CD4-positive, alpha-beta memory T cell (primary cell): ENCODE measurements around the gene POLR2E. TPM values are rescaled to one million over a fixed set of nuclear protein-coding genes. Genes with fewer than 3 reads are reported as not detected.

Experiments used
- CTCF ChIA-PET: fragments of 350-600 bp; sonication (Branson Sonifier 250); formaldehyde crosslinking; loops from one replicate; lab custom pipeline; 2021; ENCODE audit warnings: inconsistent platforms; ENCODE audit not compliant: partially characterized antibody; lab: Charles Lee
- POLR2A ChIA-PET: fragments of 350-600 bp; sonication (Branson Sonifier 250); formaldehyde crosslinking; loops from one replicate; lab custom pipeline; 2021; ENCODE audit not compliant: partially characterized antibody; lab: Charles Lee
- DNase-seq, 5 donors: peaks; one replicate each; pipeline versions ENCODE4 v3.0.0 to v3.0.0-alpha.2; 2020 to 2022; ENCODE audit warnings: mixed read lengths in 1 of 5
- H3K27ac ChIP-seq: one replicate; pipeline ENCODE4 v1.7.0; 2013; ENCODE audit warnings: low read depth, low read length
- H3K27me3 ChIP-seq: 2 replicates; pipeline ENCODE4 v1.7.0; 2013; ENCODE audit warnings: mild to moderate bottlenecking, low read length, moderate library complexity; ENCODE audit not compliant: insufficient read depth
- H3K36me3 ChIP-seq: 2 replicates; pipeline ENCODE4 v1.7.0; 2013; ENCODE audit warnings: mild to moderate bottlenecking, low read length, moderate library complexity; ENCODE audit not compliant: insufficient read depth
- H3K4me1 ChIP-seq: 2 replicates; pipeline ENCODE4 v1.7.0; 2013; ENCODE audit warnings: mild to moderate bottlenecking, low read length, moderate library complexity; ENCODE audit not compliant: insufficient read depth
- H3K4me3 ChIP-seq, 2 donors: one replicate each; pipeline ENCODE4 v1.7.0; 2013; ENCODE audit warnings: low read length in 2 of 2, mild to moderate bottlenecking in 1 of 2
- H3K9me3 ChIP-seq, 2 donors: one replicate each; pipeline ENCODE4 v1.7.0; 2013; ENCODE audit warnings: low read length in 2 of 2, control low read depth in 1 of 2; ENCODE audit not compliant: control insufficient read depth in 1 of 2
- H3K27ac Mint-ChIP-seq, 7 donors: one replicate each; pipeline ENCODE4 v1.8.0; 2020 to 2021; ENCODE audit warnings: mixed read lengths in 7 of 7, mild to moderate bottlenecking in 6 of 7, inconsistent platforms in 3 of 7, moderate library complexity in 3 of 7
- H3K27me3 Mint-ChIP-seq, 2 donors: one replicate each; pipeline ENCODE4 v1.8.0; 2020 to 2021; ENCODE audit warnings: mixed read lengths in 2 of 2
- H3K36me3 Mint-ChIP-seq, 2 donors: one replicate each; pipeline ENCODE4 v1.8.0; 2020 to 2021; ENCODE audit warnings: mixed read lengths in 2 of 2, inconsistent platforms in 1 of 2, mild to moderate bottlenecking in 1 of 2
- H3K4me1 Mint-ChIP-seq, 4 donors: one replicate each; pipeline ENCODE4 v1.8.0; 2020 to 2021; ENCODE audit warnings: mixed read lengths in 4 of 4, mild to moderate bottlenecking in 1 of 4
- H3K4me3 Mint-ChIP-seq, 8 donors: one replicate each; pipeline ENCODE4 v1.8.0; 2020 to 2021; ENCODE audit warnings: mixed read lengths in 8 of 8, mild to moderate bottlenecking in 7 of 8, moderate library complexity in 6 of 8, inconsistent platforms in 3 of 8
- H3K9me3 Mint-ChIP-seq, 8 donors: one replicate each; pipeline ENCODE4 v1.8.0; 2020 to 2021; ENCODE audit warnings: mixed read lengths in 8 of 8, mild to moderate bottlenecking in 5 of 8, inconsistent platforms in 3 of 8, moderate library complexity in 1 of 8
- intact Hi-C: fragments of 100-400 bp; cut with micrococcal nuclease; formaldehyde crosslinking; loops from one replicate; pipeline ENCODE4 v1.15.1; 2023
- polyA plus RNA-seq, 2 donors: library from polyadenylated mRNA; unstranded; fragments of 300-500 nt; fragmentation: Illumina TruSeq; gene quantifications; one replicate each; pipeline ENCODE4 v1.2.3, GENCODE V29; 2021
- total RNA-seq, 2 experiments: library from RNA; stranded (reverse); gene quantifications; one replicate each; pipeline ENCODE4 v1.2.3, GENCODE V29; 2021

The POLR2E gene
- total and polyA plus RNA-seq, 4 experiments from 2014 or later = 76.0 to 197 (median 124) TPM

DNA sequence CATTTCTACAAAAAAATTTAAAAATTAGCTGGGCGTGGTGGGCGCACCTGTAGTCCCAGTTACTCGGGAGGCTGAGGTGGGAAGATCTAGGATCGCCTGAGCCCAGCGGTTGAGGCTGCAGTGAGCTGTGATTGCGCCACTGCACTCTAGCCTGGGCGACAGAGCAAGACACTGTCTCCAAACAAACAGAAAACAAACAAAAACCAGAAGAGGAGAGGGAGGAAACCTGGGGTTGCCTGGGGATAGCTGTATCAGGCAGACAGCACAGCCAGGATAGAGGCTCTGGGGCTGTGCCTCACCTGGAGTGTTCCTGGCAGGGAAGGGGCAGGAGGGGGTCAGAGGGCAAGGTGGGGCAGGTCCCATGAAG, 2.6 kb upstream of the POLR2E start:
- intact Hi-C loops = loop anchor here (5.0 to 10.0 kb wide), 3 partner anchors 35 to 173 kb away; partner anchors contain the start of gene ARID3A
- Histone ChIP-seq H3K9me3 (no peaks in the 10 kb centered on the region), H3K36me3 (no peaks in the 10 kb centered on the region), H3K4me3 (no peak overlapping the region), H3K27ac (no peak overlapping the region), H3K27me3 (no peaks in the 10 kb centered on the region), H3K4me1 (peaks cover 62% of the 10 kb centered on the region)
- DNase-seq = no peak
- ChIA-PET POLR2A (interaction anchor here (0.7 to 47.8 kb wide), 3 partner anchors 35 to 172 kb away, joined by 3 to 3893 read pairs (median 3); partner anchors contain the start of genes ABCA7, ARHGAP45 and CIRBP), CTCF (interaction anchor here (1.4 kb wide), 1 partner anchor 33 kb away, joined by 4 read pairs; no protein-coding TSS in a partner anchor)
- Mint-ChIP-seq H3K9me3 (no peaks in the 10 kb centered on the region), H3K4me1 (peaks cover 31 to 85% (median 57%) of the 10 kb centered on the region in 4 donors), H3K27me3 (no peaks in the 10 kb centered on the region), H3K36me3 (peaks cover 0 to 8% of the 10 kb centered on the region in 2 donors), H3K27ac (peak overlapping the region in 4 of 7 donors; percentile 47 to 79 (median 72)), H3K4me3 (peak overlapping the region in 1 of 8 donors; percentile 57)

DNA sequence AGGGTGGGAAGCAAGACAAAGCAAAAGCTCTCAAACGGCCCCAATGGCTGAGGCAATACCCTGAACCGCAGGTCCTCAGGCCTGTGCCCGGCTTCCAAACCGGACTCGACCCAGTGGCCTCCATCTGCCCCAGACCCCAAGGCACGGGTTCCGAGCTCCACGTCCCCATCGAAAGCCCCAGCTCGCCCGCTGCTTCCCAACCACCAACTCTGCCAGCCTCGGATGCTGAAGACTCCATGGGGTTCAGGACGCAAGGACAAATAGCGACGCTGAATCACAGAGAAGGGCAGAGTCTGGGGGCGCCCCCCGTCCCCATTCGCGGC, 559 bp downstream of the POLR2E start:
- ChIA-PET CTCF (interaction anchor here (1.7 to 2.3 kb wide), 2 partner anchors 29 to 38 kb away, joined by 4 to 9 read pairs; no protein-coding TSS in a partner anchor), POLR2A (interaction anchor here (1.1 to 47.8 kb wide), 7 partner anchors 9 to 109 kb away, joined by 3 to 3893 read pairs (median 7); partner anchors contain the start of genes ABCA7, ARHGAP45, CNN2 and GPX4)
- H3K36me3 ChIP-seq = no peaks in the 10 kb centered on the region
- peak overlapping the region; percentile 54 to 65 for H3K4me3 ChIP-seq
- Mint-ChIP-seq H3K4me1 (peaks cover 19 to 70% (median 43%) of the 10 kb centered on the region in 4 donors), H3K36me3 (peaks cover 0 to 11% of the 10 kb centered on the region in 2 donors), H3K4me3 (peak overlapping the region; percentile 83 to 96 (median 90)), H3K27me3 (no peaks in the 10 kb centered on the region), H3K27ac (peak overlapping the region; percentile 73 to 91 (median 87)), H3K9me3 (no peaks in the 10 kb centered on the region)
- intact Hi-C loops = loop anchor here (2.0 to 10.0 kb wide), 3 partner anchors 18 to 170 kb away; partner anchors contain the start of genes ARHGAP45 and ARID3A
- H3K9me3 ChIP-seq = no peaks in the 10 kb centered on the region
- DNase-seq = no peak
- peaks cover 43% of the 10 kb centered on the region for H3K4me1 ChIP-seq
- H3K27me3 ChIP-seq = no peaks in the 10 kb centered on the region
- H3K27ac ChIP-seq = peak overlapping the region; percentile 85

DNA sequence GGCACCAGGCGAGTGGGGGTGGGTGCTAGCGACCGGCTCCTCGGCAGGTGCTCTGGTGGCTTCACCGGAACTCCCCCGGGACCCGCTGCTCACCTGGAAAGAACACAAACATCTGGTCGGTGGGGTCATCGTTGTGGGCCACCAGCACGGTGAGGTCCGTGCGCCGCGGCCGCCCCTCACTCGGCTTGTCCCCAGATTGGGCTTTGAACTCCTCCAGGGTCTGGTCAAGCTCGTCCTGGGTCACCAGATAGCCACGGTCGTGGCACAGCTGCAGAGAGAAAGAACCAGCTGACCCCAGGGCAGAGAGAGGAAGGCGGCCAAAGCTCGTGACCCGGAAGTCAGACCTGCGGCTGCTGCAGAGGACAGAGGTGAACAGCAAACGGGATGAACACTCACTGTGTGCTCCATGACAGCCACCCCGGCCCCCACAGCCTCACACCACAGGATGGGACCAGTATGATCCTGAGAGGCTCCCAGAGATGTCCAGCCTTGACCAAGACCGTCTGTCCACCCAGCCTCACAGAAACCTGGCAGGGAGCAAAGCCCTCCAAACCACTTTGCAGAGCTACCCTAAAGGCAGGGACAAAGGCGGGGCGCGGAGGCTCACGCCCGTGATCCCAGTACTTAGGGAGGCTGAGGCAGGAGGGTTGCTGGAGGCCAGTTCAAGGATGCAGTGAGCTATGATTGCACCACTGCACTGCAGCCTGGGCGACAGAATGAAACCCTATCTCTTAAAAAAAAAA, 1.2 kb downstream of the POLR2E start:
- Histone ChIP-seq H3K4me3 (peak overlapping the region; percentile 54 to 65), H3K36me3 (peaks cover 3% of the 10 kb centered on the region), H3K4me1 (peaks cover 43% of the 10 kb centered on the region), H3K27ac (peak overlapping the region; percentile 85), H3K9me3 (no peaks in the 10 kb centered on the region), H3K27me3 (no peaks in the 10 kb centered on the region)
- Mint-ChIP-seq H3K4me3 (peak overlapping the region; percentile 83 to 96 (median 90)), H3K27me3 (no peaks in the 10 kb centered on the region), H3K27ac (peak overlapping the region; percentile 73 to 91 (median 87)), H3K36me3 (peaks cover 0 to 11% of the 10 kb centered on the region in 2 donors), H3K4me1 (peaks cover 19 to 63% (median 42%) of the 10 kb centered on the region in 4 donors), H3K9me3 (no peaks in the 10 kb centered on the region)
- ChIA-PET CTCF (interaction anchor here (1.7 to 2.3 kb wide), 2 partner anchors 29 to 37 kb away, joined by 4 to 9 read pairs; no protein-coding TSS in a partner anchor), POLR2A (interaction anchor here (0.7 to 47.8 kb wide), 11 partner anchors 10 to 175 kb away, joined by 3 to 3893 read pairs (median 4); partner anchors contain the start of genes ABCA7, ARHGAP45, CIRBP and CNN2)
- intact Hi-C loops = loop anchor here (2.0 to 10.0 kb wide), 3 partner anchors 17 to 169 kb away; partner anchors contain the start of genes ARHGAP45 and ARID3A
- DNase-seq = no peak

DNA sequence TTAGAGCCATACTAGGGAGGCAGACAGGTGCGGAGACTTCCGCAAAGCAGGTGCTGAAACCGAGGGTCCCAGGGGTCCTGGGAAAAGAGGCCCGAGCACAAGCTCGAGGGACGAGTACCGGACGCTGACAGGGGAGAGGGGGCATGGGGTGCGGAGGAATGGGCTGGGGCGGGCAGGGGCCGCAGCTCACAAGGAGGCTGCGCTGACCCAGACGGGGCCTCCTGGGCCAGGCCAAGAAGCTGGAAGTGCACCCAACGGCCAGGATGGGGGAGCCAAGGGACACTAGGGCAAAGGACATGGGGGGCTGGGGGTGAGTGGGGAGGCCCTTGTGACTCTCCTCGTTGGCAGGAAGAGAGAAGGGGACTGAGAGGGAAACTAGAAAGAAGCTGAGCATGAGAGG, 1.8 kb downstream of the POLR2E start:
- peaks cover 45% of the 10 kb centered on the region for H3K4me1 ChIP-seq
- ChIA-PET POLR2A (interaction anchor here (0.7 to 47.8 kb wide), 10 partner anchors 10 to 176 kb away, joined by 3 to 3893 read pairs (median 5); partner anchors contain the start of genes ABCA7, ARHGAP45, CIRBP and CNN2), CTCF (interaction anchor here (1.0 to 2.3 kb wide), 2 partner anchors 26 to 28 kb away, joined by 3 to 9 read pairs; no protein-coding TSS in a partner anchor)
- Mint-ChIP-seq H3K27me3 (no peaks in the 10 kb centered on the region), H3K9me3 (no peaks in the 10 kb centered on the region), H3K4me3 (peak overlapping the region; percentile 12 to 96 (median 90)), H3K27ac (peak overlapping the region in 5 of 7 donors; percentile 6 to 91 (median 80)), H3K36me3 (peaks cover 0 to 14% of the 10 kb centered on the region in 2 donors), H3K4me1 (peaks cover 20 to 62% (median 42%) of the 10 kb centered on the region in 4 donors)
- no peak overlapping the region for H3K27ac ChIP-seq
- no peak overlapping the region for H3K4me3 ChIP-seq
- H3K9me3 ChIP-seq = no peaks in the 10 kb centered on the region
- DNase-seq = no peak
- H3K27me3 ChIP-seq = no peaks in the 10 kb centered on the region
- intact Hi-C loops = loop anchor here (10.0 kb wide), 1 partner anchor 169 kb away; the partner anchor contains the start of gene ARID3A
- H3K36me3 ChIP-seq = peaks cover 7% of the 10 kb centered on the region

DNA sequence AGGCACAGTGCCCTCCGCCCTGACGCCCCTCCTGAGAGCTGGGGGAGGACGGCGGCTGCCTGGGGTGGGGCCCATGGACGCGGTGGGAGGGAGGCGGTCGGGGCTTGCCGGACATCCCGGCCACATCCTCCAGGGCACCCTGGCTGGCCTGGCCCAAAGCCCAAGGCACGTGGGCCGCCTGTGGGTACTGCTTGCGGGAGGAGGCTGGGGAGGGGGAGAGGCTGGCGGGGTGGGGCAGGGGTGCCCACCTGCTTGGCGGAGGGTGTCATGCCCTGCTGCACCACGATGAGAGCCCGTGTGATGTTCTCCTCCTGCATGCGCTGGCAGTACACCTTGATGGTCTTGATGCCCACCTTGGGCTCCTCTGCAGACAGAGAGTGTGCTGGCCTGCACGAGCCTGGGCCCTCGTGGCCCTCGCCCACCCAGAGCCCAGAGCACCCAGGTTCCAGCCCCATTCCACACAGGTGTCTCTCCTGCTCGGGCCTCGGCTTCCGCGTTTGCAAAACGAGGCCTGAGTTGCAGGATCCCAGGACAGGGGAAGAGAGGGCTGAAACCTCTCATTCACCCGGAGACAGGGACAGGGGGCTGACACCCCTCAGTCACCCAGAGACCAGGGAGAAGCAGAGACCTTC, 3.5 kb downstream of the POLR2E start:
- Histone ChIP-seq H3K36me3 (peaks cover 11% of the 10 kb centered on the region), H3K9me3 (no peaks in the 10 kb centered on the region), H3K4me1 (peaks cover 60% of the 10 kb centered on the region), H3K27ac (no peak overlapping the region), H3K27me3 (no peaks in the 10 kb centered on the region), H3K4me3 (no peak overlapping the region)
- H3K36me3 Mint-ChIP-seq = peaks cover 4 to 22% of the 10 kb centered on the region in 2 donors
- CTCF ChIA-PET = interaction anchor here (17.9 kb wide), 1 partner anchor 25 kb away, joined by 219 read pairs; the partner anchor contains the start of gene ARHGAP45
- no peak for DNase-seq
- peaks cover 25 to 68% (median 47%) of the 10 kb centered on the region in 4 donors for H3K4me1 Mint-ChIP-seq
- POLR2A ChIA-PET = interaction anchor here (1.3 to 57.1 kb wide), 4 partner anchors 6 to 101 kb away, joined by 5 to 3893 read pairs (median 2461); partner anchors contain the start of genes ABCA7, ARHGAP45, CNN2 and GPX4
- H3K9me3 Mint-ChIP-seq = no peaks in the 10 kb centered on the region
- intact Hi-C loops = loop anchor here (10.0 kb wide), 1 partner anchor 167 kb away; the partner anchor contains the start of gene ARID3A
- peak overlapping the region in 2 of 7 donors; percentile 35 to 66 for H3K27ac Mint-ChIP-seq
- peak overlapping the region in 2 of 8 donors; percentile 21 to 25 for H3K4me3 Mint-ChIP-seq
- no peaks in the 10 kb centered on the region for H3K27me3 Mint-ChIP-seq

DNA sequence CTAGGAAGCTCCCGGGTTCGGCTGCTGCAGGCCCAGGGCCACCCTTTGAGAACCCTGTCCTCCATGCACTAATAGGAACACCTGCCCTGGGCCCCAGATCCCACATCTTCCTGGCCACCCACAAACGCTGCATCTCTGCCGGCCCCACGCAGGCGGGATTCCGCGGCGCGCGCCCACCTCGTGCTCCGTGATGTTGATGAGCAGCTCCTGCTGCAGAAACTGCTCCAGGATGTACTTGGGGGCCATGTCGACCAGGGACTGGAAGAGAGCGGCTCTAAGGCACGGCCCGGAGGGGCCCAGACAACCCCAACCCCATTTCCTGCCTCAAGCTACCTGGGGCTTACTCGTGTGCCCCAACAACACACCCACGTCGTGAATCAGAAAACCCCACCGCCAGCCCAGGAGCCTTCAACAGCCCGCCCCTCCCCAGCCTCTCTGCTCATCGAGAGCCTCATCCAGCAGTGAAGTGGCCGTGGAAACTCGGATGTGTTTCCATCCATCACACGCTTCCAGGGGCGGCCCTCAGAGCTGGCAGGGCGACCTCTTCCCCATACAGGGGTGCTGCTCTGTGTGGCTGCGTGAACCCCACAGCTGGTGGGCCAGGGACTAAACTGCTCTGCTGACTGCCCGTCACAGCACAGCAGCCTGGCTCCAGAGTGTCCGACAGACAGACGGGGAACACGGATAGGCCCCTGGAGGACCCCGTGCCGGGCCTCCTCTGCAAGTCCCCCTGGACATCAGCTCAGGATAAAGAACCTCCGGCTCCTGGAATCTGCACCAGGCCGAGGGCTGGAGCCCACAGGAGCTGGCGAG, 4.2 kb downstream of the POLR2E start:
- no peak for DNase-seq
- intact Hi-C loops = loop anchor here (10.0 kb wide), 1 partner anchor 166 kb away; the partner anchor contains the start of gene ARID3A
- H3K27ac Mint-ChIP-seq = peak overlapping the region in 4 of 7 donors; percentile 36 to 87 (median 58)
- H3K9me3 Mint-ChIP-seq = no peaks in the 10 kb centered on the region
- Histone ChIP-seq H3K36me3 (peaks cover 18% of the 10 kb centered on the region), H3K4me3 (no peak overlapping the region), H3K27ac (no peak overlapping the region), H3K9me3 (no peaks in the 10 kb centered on the region), H3K4me1 (peaks cover 59% of the 10 kb centered on the region), H3K27me3 (no peaks in the 10 kb centered on the region)
- peaks cover 4 to 26% of the 10 kb centered on the region in 2 donors for H3K36me3 Mint-ChIP-seq
- no peaks in the 10 kb centered on the region for H3K27me3 Mint-ChIP-seq
- peak overlapping the region in 1 of 8 donors; percentile 39 for H3K4me3 Mint-ChIP-seq
- POLR2A ChIA-PET = interaction anchor here (0.9 to 57.1 kb wide), 8 partner anchors 5 to 178 kb away, joined by 4 to 3893 read pairs (median 12); partner anchors contain the start of genes ABCA7, ARHGAP45, CIRBP and CNN2
- H3K4me1 Mint-ChIP-seq = peaks cover 21 to 68% (median 42%) of the 10 kb centered on the region in 4 donors
- CTCF ChIA-PET = interaction anchor here (17.9 kb wide), 1 partner anchor 25 kb away, joined by 219 read pairs; the partner anchor contains the start of gene ARHGAP45
